Thymus (tissue), 11 donors: ENCODE data around the gene NR2E3. TPM values are rescaled to one million over a fixed set of nuclear protein-coding genes. Genes with fewer than 3 reads are reported as not detected.

ENCODE experiments used
- DNase-seq, 9 donors: peaks; one replicate each; pipeline ENCODE4 v3.0.0-alpha.2; 2013; ENCODE audit warnings: low spot score in 9 of 9, low read depth in 6 of 9, missing footprints in 1 of 9
- H3K27ac ChIP-seq, 2 donors: one replicate each; pipeline ENCODE4 v1.5.1; 2013; ENCODE audit warnings: control low read depth in 1 of 2, low read depth in 1 of 2, low read length in 1 of 2, mild to moderate bottlenecking in 1 of 2, moderate library complexity in 1 of 2
- H3K27me3 ChIP-seq, 2 donors: one replicate each; pipeline ENCODE4 v1.5.1; 2013; ENCODE audit warnings: low read length in 1 of 2; ENCODE audit not compliant: control insufficient read depth in 2 of 2, insufficient read depth in 1 of 2
- H3K36me3 ChIP-seq, 2 donors: one replicate each; pipeline ENCODE4 v1.5.1; 2013; ENCODE audit warnings: low read length in 1 of 2, mild to moderate bottlenecking in 1 of 2, moderate library complexity in 1 of 2; ENCODE audit not compliant: control insufficient read depth in 2 of 2, insufficient read depth in 2 of 2
- H3K4me1 ChIP-seq, 2 donors: one replicate each; pipeline ENCODE4 v1.5.1; 2013; ENCODE audit warnings: low read length in 2 of 2; ENCODE audit not compliant: control insufficient read depth in 2 of 2, insufficient read depth in 2 of 2
- H3K4me3 ChIP-seq, 2 donors: one replicate each; pipeline ENCODE4 v1.5.1; 2013; ENCODE audit warnings: low read length in 2 of 2, control low read depth in 1 of 2, mild to moderate bottlenecking in 1 of 2
- H3K9me3 ChIP-seq, 2 donors: one replicate each; pipeline ENCODE4 v1.5.1; 2013; ENCODE audit warnings: low read length in 1 of 2, mild to moderate bottlenecking in 1 of 2; ENCODE audit not compliant: control insufficient read depth in 2 of 2, insufficient read depth in 1 of 2
- WGBS: extraction: QIAGEN DNeasy Blood & Tissue Kit; methylation state at CpG from one replicate; pipeline ENCODE4 v1.1.7; 2013; 5-methylcytosine and 5-hydroxymethylcytosine counted together
- polyA plus RNA-seq: library from polyadenylated mRNA; stranded (reverse); fragments of 200-250 nt; gene quantifications from one replicate; pipeline ENCODE4 v1.2.3, GENCODE V29; 2013
- total RNA-seq: library from RNA; stranded (reverse); fragments of 120-200 nt; gene quantifications from one replicate; pipeline ENCODE4 v1.2.4, GENCODE V29; 2013
- donor health status: healthy.

NR2E3 gene
- total and polyA plus RNA-seq, 2 donors, result 0.05 TPM

DNA sequence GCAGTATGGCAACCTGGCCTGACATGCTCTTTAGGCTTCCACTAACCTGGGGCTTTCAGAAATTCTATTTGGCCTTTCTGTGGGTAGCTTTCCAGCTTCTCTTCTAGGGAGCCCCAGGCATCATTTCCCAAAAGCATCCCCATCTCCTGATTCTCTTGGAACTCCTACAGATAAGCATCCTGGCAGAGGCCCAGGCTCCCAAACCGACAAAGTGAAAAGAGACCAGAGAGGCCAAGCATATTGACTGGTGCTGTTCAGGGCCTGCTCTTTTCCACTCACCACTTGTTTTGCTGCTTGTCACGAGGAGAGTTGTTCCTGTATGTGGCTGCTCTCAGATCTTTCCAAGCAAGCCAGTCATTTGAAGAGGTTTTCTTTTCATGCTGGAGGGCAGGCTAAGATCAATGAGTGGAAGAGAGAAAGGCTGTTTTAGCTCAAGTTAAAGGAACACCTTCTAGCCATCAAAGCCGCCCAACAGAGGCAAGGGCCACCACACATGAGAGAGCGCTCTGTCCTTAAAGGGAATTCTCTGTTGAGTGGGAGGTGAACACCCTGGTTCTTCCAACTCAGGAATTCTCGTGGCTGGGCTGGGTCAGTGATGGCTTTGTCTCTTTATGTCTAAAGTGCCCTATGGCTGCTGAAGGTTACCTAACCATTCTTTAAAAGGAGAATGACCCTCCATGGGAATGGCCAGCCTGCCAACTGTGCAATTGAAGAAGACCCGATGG lies 31.1 kb upstream of the NR2E3 start:
- H3K4me1 ChIP-seq, result no peaks in the 10 kb centered on the region

DNA sequence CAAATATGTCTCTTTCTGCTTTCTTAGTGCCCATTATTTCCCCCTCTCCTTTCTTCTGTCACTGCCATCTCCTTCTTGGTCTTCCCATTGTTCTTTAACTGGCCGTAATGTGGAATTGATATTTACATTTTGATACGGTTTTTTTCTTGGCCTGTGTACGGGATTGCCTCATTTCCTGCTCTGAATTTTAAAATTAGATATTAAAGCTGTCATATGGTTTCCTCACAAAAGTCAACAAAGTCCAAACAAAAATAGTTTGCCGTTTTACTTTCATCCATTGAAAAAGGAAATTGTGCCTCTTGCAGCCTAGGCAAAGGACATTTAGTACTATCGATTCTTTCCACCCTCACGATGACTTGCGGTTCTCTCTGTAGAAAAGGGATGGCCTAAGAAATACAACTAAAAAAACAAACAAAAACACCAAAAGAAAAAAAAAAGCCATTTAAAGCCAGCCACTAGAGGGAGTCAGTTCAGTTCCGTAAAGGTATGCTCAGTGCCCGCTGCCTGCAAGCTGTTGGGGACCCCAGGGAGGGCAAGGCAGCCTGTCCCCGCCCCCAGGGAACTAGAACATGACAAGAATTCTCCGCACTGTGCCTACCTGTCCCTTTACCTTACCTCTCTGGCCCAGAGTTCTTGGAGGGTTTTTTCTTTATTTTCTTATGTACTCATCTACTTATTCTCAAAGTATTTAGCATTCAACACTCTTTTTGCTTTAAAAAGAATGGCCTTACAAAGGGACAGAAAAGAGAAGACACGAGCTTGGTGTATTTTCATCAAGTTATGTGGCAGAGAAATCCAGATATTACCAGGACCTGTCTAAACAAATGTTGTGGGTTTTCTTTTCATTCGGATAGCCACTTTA lies 30.0 kb upstream of the NR2E3 start:
- no peaks in the 10 kb centered on the region for H3K4me1 ChIP-seq
- no peaks in the 10 kb centered on the region for H3K27me3 ChIP-seq
- no peaks in the 10 kb centered on the region for H3K36me3 ChIP-seq
- no peaks in the 10 kb centered on the region for H3K9me3 ChIP-seq
- H3K27ac ChIP-seq, result no peak overlapping the region
- DNase-seq, result peak in 8 of 9 donors; percentile 7 to 67 (median 38)
- H3K4me3 ChIP-seq, result no peak overlapping the region
- WGBS, result 24% methylated on average over 13 of the region's 13 CpGs

More for the DNA sequence above, 31.1 kb upstream of the NR2E3 start:
- no peak for DNase-seq
- Histone ChIP-seq H3K9me3 (no peaks in the 10 kb centered on the region), H3K36me3 (no peaks in the 10 kb centered on the region), H3K4me3 (no peak overlapping the region), H3K27me3 (no peaks in the 10 kb centered on the region), H3K27ac (no peak overlapping the region)
- WGBS, result 94% methylated on average over 6 of the region's 6 CpGs

DNA sequence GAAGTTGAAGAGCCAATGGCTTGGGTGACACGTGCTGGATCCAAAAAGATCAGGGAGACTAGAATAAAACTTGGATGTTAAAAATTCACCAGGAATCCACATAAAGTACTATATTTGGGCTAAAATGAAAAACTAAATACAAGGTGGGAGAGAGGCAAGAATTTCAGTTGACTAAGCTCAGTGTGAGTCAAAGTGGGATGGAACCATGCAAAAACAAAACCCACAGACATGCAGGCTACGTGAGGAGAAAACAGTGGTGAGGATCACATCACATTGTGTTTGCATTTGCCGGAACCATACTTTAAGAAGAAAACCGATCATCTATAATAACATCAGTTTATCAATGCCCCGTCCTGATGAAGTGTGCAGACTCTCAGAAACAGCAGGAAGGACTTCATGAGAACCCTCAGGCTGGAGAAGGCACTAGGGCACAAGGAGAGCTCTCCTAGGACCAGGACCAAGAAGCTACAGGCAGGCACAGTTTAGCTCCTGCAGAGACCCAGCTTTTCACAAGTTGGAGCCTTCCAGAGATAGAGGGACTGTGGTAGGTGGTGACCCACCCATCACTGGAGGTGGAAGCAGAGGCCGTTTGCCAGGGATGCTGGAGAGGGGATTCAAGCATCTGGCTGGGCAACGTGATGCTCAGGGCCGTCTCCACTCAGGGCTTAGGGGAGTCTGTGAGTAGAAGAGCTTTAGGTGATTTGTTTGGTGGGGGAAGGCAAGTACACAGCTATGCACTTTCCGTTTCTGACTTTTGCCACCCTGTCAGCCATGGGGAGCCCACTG lies 29.0 kb upstream of the NR2E3 start:
- no peak overlapping the region for H3K4me3 ChIP-seq
- no peak overlapping the region for H3K27ac ChIP-seq
- H3K9me3 ChIP-seq, result no peaks in the 10 kb centered on the region
- 95% methylated on average over 9 of the region's 9 CpGs for WGBS
- H3K36me3 ChIP-seq, result no peaks in the 10 kb centered on the region
- DNase-seq, result no peak
- no peaks in the 10 kb centered on the region for H3K4me1 ChIP-seq
- no peaks in the 10 kb centered on the region for H3K27me3 ChIP-seq

DNA sequence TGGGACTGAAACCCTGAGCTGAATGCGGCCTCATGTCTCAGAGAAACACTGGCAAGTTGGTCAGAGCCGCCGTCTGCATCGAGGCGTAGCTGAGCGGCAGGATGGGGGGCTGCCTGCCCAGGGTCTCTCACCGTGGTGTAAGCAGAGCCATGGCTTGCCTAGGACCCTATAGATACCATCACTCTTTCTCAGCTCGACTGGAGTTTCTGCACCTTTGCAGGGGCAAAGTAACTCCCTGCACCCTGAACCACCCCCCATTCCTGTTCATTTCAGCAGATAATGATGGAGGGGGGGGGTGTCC lies 28.4 kb upstream of the NR2E3 start:
- Histone ChIP-seq H3K4me1 (no peaks in the 10 kb centered on the region), H3K9me3 (no peaks in the 10 kb centered on the region), H3K36me3 (no peaks in the 10 kb centered on the region), H3K27ac (no peak overlapping the region), H3K4me3 (no peak overlapping the region), H3K27me3 (no peaks in the 10 kb centered on the region)
- 95% methylated on average over 8 of the region's 8 CpGs for WGBS
- DNase-seq, result no peak

DNA sequence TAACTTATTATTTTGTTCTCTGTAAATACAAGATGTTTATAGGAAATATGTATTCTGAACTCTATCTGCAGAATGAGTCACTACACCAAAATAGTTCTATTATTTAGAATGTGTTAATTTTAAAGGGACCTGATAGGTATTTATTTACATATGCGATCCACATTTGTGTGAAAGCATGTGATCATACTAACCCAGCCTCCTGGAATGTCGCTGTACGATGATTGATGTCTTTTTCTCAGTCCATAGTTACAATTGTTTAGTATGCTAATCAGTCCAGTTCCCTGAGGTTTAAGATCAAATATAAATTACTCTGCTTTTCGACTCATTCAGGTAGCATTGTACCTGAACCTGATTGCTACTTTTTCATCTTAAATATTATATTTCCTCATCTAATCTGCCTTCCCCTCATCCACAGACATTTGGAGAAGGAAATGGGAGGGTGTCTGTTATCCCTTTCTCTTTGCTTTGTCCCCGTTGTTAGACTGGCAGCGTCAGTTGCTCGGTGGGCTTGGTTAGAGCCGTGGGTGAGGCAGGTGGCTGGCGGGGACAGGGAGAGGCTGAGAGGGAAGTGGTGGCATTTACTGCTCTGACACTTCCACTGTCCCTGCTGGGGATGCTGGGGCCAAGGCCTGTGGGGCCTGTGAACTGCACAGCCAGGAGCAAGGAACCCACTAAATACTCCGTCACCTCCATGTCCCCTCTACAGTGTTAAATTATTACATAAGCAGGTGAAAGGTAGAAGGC lies 27.8 kb upstream of the NR2E3 start:
- Histone ChIP-seq H3K4me3 (no peak overlapping the region), H3K27ac (no peak overlapping the region), H3K4me1 (no peaks in the 10 kb centered on the region), H3K36me3 (no peaks in the 10 kb centered on the region), H3K27me3 (no peaks in the 10 kb centered on the region), H3K9me3 (no peaks in the 10 kb centered on the region)
- DNase-seq, result no peak
- 73% methylated on average over 10 of the region's 10 CpGs for WGBS

DNA sequence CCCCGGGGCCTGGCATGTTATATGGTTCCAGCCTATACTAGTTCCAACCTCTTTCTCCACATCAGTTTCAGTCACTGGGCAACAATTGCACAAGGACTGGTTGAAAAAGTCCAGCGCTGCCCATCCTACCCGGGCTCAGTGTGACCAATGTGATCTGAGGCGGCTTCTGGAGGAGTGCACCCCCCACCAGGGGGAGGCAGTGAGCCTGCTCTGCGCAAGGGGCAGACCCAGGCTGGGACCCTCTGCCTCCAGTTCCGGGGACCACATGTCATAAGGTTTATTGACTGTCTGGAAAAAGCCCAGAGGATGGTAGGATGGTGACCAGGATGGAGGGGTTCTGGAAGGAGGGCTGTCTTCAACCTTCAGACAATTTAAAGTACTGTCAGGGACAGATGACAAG lies 25.6 kb upstream of the NR2E3 start:
- Histone ChIP-seq H3K27me3 (no peaks in the 10 kb centered on the region), H3K4me3 (no peak overlapping the region), H3K4me1 (no peaks in the 10 kb centered on the region), H3K9me3 (no peaks in the 10 kb centered on the region), H3K36me3 (no peaks in the 10 kb centered on the region), H3K27ac (no peak overlapping the region)
- 75% methylated on average over 6 of the region's 6 CpGs for WGBS
- peak in 1 of 9 donors; percentile 28 for DNase-seq

DNA sequence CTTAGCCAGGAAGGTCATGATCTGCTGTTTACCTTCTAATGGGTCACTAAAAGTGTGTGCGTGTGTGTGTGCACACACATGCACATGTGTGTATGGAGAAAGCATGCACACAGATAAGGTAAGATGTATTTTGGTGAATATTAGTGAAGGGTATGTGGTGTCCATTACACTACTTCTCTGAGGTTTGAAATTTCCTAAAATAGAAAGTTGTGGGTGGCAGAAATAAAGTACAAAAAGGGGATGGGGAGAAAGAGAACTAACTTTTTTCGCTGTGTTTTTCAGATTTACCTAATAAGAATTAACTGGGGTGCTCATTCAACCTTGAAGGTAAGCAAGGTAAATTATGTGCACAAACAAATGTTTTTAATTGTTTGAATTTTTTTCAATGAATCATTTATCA lies 24.4 kb upstream of the NR2E3 start:
- no peak overlapping the region for H3K4me3 ChIP-seq
- H3K9me3 ChIP-seq, result no peaks in the 10 kb centered on the region
- H3K27me3 ChIP-seq, result no peaks in the 10 kb centered on the region
- 96% methylated on average over 2 of the region's 2 CpGs for WGBS
- H3K27ac ChIP-seq, result no peak overlapping the region
- no peaks in the 10 kb centered on the region for H3K4me1 ChIP-seq
- DNase-seq, result no peak
- no peaks in the 10 kb centered on the region for H3K36me3 ChIP-seq

DNA sequence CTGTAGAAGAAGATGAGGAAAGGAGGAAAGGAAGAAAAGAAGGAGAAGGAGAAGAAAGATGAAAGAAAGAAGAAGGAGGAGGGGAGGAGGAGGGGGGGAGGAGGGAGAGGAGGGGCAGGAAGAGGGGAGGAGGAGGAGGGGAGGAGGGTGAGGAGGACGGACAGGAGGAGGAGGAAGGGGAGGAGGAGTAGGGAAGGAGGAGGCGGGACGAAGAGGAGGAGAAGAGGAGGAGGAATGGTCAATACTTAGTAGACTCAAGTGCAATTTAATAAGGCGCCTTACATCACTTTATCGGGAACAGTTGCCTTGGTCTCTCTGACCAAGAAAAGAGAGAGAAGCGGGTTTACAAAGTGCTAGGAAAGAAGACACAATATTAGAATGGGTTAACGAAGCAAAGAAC lies 23.7 kb upstream of the NR2E3 start:
- H3K9me3 ChIP-seq, result no peaks in the 10 kb centered on the region
- H3K27me3 ChIP-seq, result no peaks in the 10 kb centered on the region
- no peaks in the 10 kb centered on the region for H3K36me3 ChIP-seq
- WGBS, result 83% methylated on average over 7 of the region's 7 CpGs
- no peak overlapping the region for H3K27ac ChIP-seq
- H3K4me3 ChIP-seq, result no peak overlapping the region
- H3K4me1 ChIP-seq, result no peaks in the 10 kb centered on the region
- no peak for DNase-seq
